HepG2 (cell line): ENCODE data around the gene PEAK3. TPM values are rescaled to one million over a fixed set of nuclear protein-coding genes. Genes with fewer than 3 reads are reported as not detected.
A peak's percentile ranks its signal among the peaks of the same experiment; 100 is the strongest.

Experiments used
- ATAC-seq: fragments of 200-7000 bp; cut with Tn5 transposase; 3 replicates; pipeline ENCODE4 v1.9.1; 2020; ENCODE audit warnings: mild to moderate bottlenecking, moderate library complexity
- BruUV-seq: library from RNA; stranded (reverse); fragments of 400-500 nt; replicated peaks from 2 replicates; lab custom pipeline; 2021; lab: Mats Ljungman, UMichigan
- CTCF ChIA-PET: fragments of 300-600 bp; formaldehyde crosslinking; extraction: SDS; loops from one replicate; lab custom pipeline; 2021; ENCODE audit warnings: low total read pairs, inconsistent platforms, low intra/inter-chr PET ratio; lab: Yijun Ruan, JAX
- POLR2A ChIA-PET: fragments of 350-600 bp; sonication (Branson Sonifier 250); formaldehyde crosslinking; loops from one replicate; lab custom pipeline; 2020; ENCODE audit warnings: antibody characterized with exemption, inconsistent platforms; lab: Yijun Ruan, JAX
- DNase-seq: peaks from one replicate; pipeline ENCODE4 v3.0.0-alpha.2; 2015; ENCODE audit warnings: low spot score
- FAIRE-seq: peaks from 3 replicates; lab custom pipeline; 2011; peaks lifted over from hg19 to GRCh38; lab: Jason Lieb, UNC
- H2AFZ ChIP-seq: one replicate; pipeline ENCODE4 v1.6.1; 2011; ENCODE audit warnings: low read length, inconsistent platforms
- H3K27ac ChIP-seq: fragments of 300-600 bp; 3 replicates; pipeline ENCODE4 v1.8.0; 2011; ENCODE audit warnings: mixed run types, mild to moderate bottlenecking, mixed read lengths, low read length, inconsistent platforms; ENCODE audit not compliant: insufficient read depth; ENCODE audit errors: extremely low read length
- H3K27me3 ChIP-seq, 2 experiments: fragments of 200-600 bp in 1 of 2; 2 replicates in 1 of 2; 3 replicates in 1 of 2; pipeline versions ENCODE4 v1.6.0 to v1.8.0; 2011; ENCODE audit warnings: low read length in 2 of 2, mild to moderate bottlenecking in 2 of 2, moderate library complexity in 2 of 2, inconsistent platforms in 1 of 2; ENCODE audit not compliant: insufficient read depth in 2 of 2, control insufficient read depth in 1 of 2
- H3K36me3 ChIP-seq, 2 experiments: fragments of 200-600 bp in 1 of 2; replicated peaks in 1 of 2; 2 replicates in 1 of 2; 3 replicates in 1 of 2; pipeline versions ENCODE4 v1.5.1 to v1.8.0; 2011; ENCODE audit warnings: low read length in 2 of 2, inconsistent platforms in 1 of 2; ENCODE audit not compliant: insufficient read depth in 2 of 2, control insufficient read depth in 1 of 2
- H3K4me1 ChIP-seq: 2 replicates; pipeline ENCODE4 v1.5.1; 2012; ENCODE audit warnings: low read length, inconsistent platforms; ENCODE audit not compliant: insufficient read depth
- H3K4me2 ChIP-seq: 2 replicates; pipeline ENCODE4 v1.6.0; 2011; ENCODE audit warnings: low read depth, low read length, inconsistent platforms
- H3K4me3 ChIP-seq, 3 experiments: fragments of 200-600 bp in 1 of 3; sonication (generic), shearing (Covaris generic) in 1 of 3; replicated peaks in 1 of 3; 2 replicates each; pipeline ENCODE4 v1.5.1; 2011 to 2016; ENCODE audit warnings: low read length in 3 of 3, inconsistent platforms in 2 of 3, low read depth in 2 of 3, mild to moderate bottlenecking in 2 of 3, control low read depth in 1 of 3, mixed read lengths in 1 of 3; ENCODE audit not compliant: insufficient read depth in 1 of 3
- H3K79me2 ChIP-seq: one replicate; pipeline ENCODE4 v1.6.1; 2011; ENCODE audit warnings: low read length, inconsistent platforms; ENCODE audit not compliant: insufficient read depth
- H3K9ac ChIP-seq: 2 replicates; pipeline ENCODE4 v1.6.0; 2011; ENCODE audit warnings: mild to moderate bottlenecking, low read depth, low read length, inconsistent platforms; ENCODE audit not compliant: insufficient read depth
- H3K9me3 ChIP-seq: 2 replicates; pipeline ENCODE4 v1.5.1; 2012; ENCODE audit warnings: mild to moderate bottlenecking, low read length
- H4K20me1 ChIP-seq: 2 replicates; pipeline ENCODE4 v1.6.0; 2011; ENCODE audit warnings: inconsistent platforms, mild to moderate bottlenecking, low read length, moderate library complexity; ENCODE audit not compliant: insufficient read depth
- ZNF121 ChIP-seq: sonication (generic); formaldehyde crosslinking; IDR thresholded peaks from 2 replicates; pipeline ENCODE4 v1.5.0; 2020; ENCODE audit warnings: mild to moderate bottlenecking, missing genetic modification reagents
- WGBS: methylation state at CpG from one replicate; pipeline ENCODE4 v1.1.6; 2017; ENCODE audit warnings: low lambda C conversion rate; 5-methylcytosine and 5-hydroxymethylcytosine counted together
- in situ Hi-C: cut with HindIII; loops from 2 replicates; pipeline ENCODE4 v1.10.0; 2017; ENCODE audit warnings: low pct_unique_long_range_greater_than_20kb; ENCODE audit not compliant: extremely low pct_ligation_motif_present
- intact Hi-C: fragments of 100-400 bp; cut with micrococcal nuclease; formaldehyde crosslinking; loops from one replicate; pipeline ENCODE4 v1.10.0; 2022; ENCODE audit not compliant: unreplicated experiment
- polyA plus RNA-seq, 8 experiments: library from polyadenylated mRNA; depleted of rRNA in 3 of 8; stranded (reverse) in 7 of 8; unstranded in 1 of 8; fragments of >200 nt; fragmentation: Illumina TruSeq in 4 of 8; extraction: Trizol in 4 of 8; gene quantifications; 2 replicates each; pipeline versions ENCODE4 v1.2.1 to v1.2.3, GENCODE V29; 2011 to 2016; ENCODE audit warnings: low read depth in 4 of 8, missing spikeins in 1 of 8, mixed read lengths in 1 of 8; ENCODE audit not compliant: insufficient read depth in 1 of 8
- total RNA-seq, 5 experiments: library from RNA; depleted of rRNA; stranded (reverse); fragments of >200 nt; fragmentation: Illumina TruSeq; extraction: Trizol; gene quantifications; 2 replicates each; pipeline ENCODE4 v1.2.3, GENCODE V29; 2016; ENCODE audit warnings: low read depth in 1 of 5
- TF ChIP-seq, protein P1 (sequence below), 2 experiments: fragments of 450-650 bp in 1 of 2; sonication (generic) in 1 of 2; formaldehyde crosslinking in 1 of 2; IDR thresholded peaks; 2 replicates each; pipeline versions ENCODE4 v1.6.1 to v1.8.0; 2016 to 2022; ENCODE audit warnings: antibody characterized with exemption in 1 of 2, mild to moderate bottlenecking in 1 of 2, missing genetic modification reagents in 1 of 2
- TF ChIP-seq, protein P2 (sequence below): sonication (generic); formaldehyde crosslinking; IDR thresholded peaks from 2 replicates; pipeline ENCODE4 v1.5.0; 2020; ENCODE audit warnings: mild to moderate bottlenecking, missing genetic modification reagents, moderate library complexity

PEAK3 gene
- total and polyA plus RNA-seq, 2 of the 13 experiments (the other 11 are each of a cell fraction or from before 2014, with no cell fraction given) = not detected

DNA sequence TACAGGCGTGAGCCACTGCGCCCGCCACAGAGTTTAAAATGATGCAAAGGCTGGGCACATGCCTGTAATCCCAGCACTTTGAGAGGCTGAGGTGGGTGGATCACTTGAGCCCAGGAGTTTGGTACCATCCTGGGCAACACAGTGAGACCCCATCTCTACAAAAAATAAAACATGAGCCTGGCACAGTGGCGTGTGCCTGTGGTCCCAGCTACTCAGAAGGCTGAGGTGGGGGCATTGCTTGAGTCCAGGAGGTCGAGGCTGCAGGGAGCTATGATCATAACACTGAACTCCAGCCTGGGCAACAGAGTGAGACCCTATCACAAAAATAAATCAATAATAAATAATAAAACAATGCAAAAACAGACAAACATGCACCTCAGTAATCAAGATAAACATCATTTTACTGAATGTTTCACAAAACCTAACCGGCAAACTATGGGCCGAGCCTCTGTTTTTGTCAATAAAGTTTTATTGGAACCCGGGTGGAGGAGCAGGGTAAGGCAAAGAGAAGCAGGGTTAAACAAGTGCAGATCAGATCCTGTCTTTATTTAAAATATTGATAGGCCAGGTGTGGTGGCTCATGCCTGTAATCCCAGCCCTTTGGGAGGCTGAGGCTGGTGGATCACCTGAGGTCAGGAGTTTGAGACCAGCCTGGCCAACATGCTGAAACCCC is 2.0 kb upstream of the PEAK3 start:
- Histone ChIP-seq H3K9ac (no peak overlapping the region), H3K27me3 (peaks cover 10 to 50% of the 10 kb centered on the region in 2 experiments), H3K79me2 (no peaks in the 10 kb centered on the region), H4K20me1 (peaks cover 2% of the 10 kb centered on the region), H3K36me3 (no peaks in the 10 kb centered on the region), H2AFZ (no peak overlapping the region), H3K9me3 (no peaks in the 10 kb centered on the region), H3K4me2 (no peak overlapping the region), H3K4me1 (peaks cover 30% of the 10 kb centered on the region), H3K27ac (no peak overlapping the region), H3K4me3 (no peak overlapping the region)
- 73% methylated on average over 8 of the region's 8 CpGs for whole genome bisulfite sequencing
- POLR2A ChIA-PET = no interaction called here
- FAIRE-seq (no peak), ATAC-seq (no peak), DNase-seq (no peak)
- CTCF ChIA-PET = no interaction called here
- intact Hi-C loops = no loop called here
- in situ Hi-C loops = no loop called here
- no TSS peak for BruUV-seq
- TF ChIP-seq ZNF121 (CRISPR knock-in tag) = peak; percentile 40; the same call in 1 of the 2 replicates
- TF ChIP-seq, protein P1, sequence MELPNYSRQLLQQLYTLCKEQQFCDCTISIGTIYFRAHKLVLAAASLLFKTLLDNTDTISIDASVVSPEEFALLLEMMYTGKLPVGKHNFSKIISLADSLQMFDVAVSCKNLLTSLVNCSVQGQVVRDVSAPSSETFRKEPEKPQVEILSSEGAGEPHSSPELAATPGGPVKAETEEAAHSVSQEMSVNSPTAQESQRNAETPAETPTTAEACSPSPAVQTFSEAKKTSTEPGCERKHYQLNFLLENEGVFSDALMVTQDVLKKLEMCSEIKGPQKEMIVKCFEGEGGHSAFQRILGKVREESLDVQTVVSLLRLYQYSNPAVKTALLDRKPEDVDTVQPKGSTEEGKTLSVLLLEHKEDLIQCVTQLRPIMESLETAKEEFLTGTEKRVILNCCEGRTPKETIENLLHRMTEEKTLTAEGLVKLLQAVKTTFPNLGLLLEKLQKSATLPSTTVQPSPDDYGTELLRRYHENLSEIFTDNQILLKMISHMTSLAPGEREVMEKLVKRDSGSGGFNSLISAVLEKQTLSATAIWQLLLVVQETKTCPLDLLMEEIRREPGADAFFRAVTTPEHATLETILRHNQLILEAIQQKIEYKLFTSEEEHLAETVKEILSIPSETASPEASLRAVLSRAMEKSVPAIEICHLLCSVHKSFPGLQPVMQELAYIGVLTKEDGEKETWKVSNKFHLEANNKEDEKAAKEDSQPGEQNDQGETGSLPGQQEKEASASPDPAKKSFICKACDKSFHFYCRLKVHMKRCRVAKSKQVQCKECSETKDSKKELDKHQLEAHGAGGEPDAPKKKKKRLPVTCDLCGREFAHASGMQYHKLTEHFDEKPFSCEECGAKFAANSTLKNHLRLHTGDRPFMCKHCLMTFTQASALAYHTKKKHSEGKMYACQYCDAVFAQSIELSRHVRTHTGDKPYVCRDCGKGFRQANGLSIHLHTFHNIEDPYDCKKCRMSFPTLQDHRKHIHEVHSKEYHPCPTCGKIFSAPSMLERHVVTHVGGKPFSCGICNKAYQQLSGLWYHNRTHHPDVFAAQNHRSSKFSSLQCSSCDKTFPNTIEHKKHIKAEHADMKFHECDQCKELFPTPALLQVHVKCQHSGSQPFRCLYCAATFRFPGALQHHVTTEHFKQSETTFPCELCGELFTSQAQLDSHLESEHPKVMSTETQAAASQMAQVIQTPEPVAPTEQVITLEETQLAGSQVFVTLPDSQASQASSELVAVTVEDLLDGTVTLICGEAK (IDR thresholded peaks at IDR 0.05) = peak; percentile 97
- TF ChIP-seq, protein P1 (CRISPR knock-in tag; IDR thresholded peaks at IDR 0.05) = peak; percentile 99
- TF ChIP-seq, protein P2, sequence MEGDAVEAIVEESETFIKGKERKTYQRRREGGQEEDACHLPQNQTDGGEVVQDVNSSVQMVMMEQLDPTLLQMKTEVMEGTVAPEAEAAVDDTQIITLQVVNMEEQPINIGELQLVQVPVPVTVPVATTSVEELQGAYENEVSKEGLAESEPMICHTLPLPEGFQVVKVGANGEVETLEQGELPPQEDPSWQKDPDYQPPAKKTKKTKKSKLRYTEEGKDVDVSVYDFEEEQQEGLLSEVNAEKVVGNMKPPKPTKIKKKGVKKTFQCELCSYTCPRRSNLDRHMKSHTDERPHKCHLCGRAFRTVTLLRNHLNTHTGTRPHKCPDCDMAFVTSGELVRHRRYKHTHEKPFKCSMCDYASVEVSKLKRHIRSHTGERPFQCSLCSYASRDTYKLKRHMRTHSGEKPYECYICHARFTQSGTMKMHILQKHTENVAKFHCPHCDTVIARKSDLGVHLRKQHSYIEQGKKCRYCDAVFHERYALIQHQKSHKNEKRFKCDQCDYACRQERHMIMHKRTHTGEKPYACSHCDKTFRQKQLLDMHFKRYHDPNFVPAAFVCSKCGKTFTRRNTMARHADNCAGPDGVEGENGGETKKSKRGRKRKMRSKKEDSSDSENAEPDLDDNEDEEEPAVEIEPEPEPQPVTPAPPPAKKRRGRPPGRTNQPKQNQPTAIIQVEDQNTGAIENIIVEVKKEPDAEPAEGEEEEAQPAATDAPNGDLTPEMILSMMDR (CRISPR knock-in tag) = no peak
